GM23338 (cell line): ENCODE measurements around the gene DDAH2. TPM values are rescaled to one million over a fixed set of nuclear protein-coding genes. Genes with fewer than 3 reads are reported as not detected.

Source experiments
- ATAC-seq: fragments of 200-7000 bp; cut with Tn5 transposase; 3 replicates; pipeline ENCODE4 v1.9.1; 2020
- DNase-seq: peaks from one replicate; pipeline ENCODE4 v3.0.0-alpha.2; 2015; ENCODE audit warnings: low spot score
- H2AFZ ChIP-seq: fragments of 200-600 bp; sonication (generic); 2 replicates; pipeline ENCODE4 v1.8.0; 2016; ENCODE audit warnings: antibody characterized with exemption, mild to moderate bottlenecking, moderate library complexity
- H3F3A ChIP-seq: fragments of 200-600 bp; sonication (generic); replicated peaks from 2 replicates; pipeline ENCODE4 v1.8.0; 2017; ENCODE audit warnings: antibody characterized with exemption, mixed run types, low read depth
- H3K27ac ChIP-seq: fragments of 200-600 bp; sonication (generic); 2 replicates; pipeline ENCODE4 v1.6.1; 2016; ENCODE audit warnings: low read depth
- H3K27me3 ChIP-seq: fragments of 200-600 bp; sonication (generic); 2 replicates; pipeline ENCODE4 v1.8.0; 2016; ENCODE audit warnings: mild to moderate bottlenecking, mixed run types, moderate library complexity; ENCODE audit not compliant: insufficient read depth
- H3K36me3 ChIP-seq: fragments of 200-600 bp; sonication (generic); 2 replicates; pipeline ENCODE4 v1.8.0; 2016; ENCODE audit warnings: mild to moderate bottlenecking; ENCODE audit not compliant: insufficient read depth
- H3K4me1 ChIP-seq: fragments of 200-600 bp; sonication (generic); 2 replicates; pipeline ENCODE4 v1.8.0; 2016; ENCODE audit warnings: mild to moderate bottlenecking, moderate library complexity; ENCODE audit not compliant: insufficient read depth
- H3K4me2 ChIP-seq: fragments of 200-600 bp; sonication (generic); 2 replicates; pipeline ENCODE4 v1.7.1; 2017; ENCODE audit warnings: mixed run types
- H3K4me3 ChIP-seq: fragments of 200-600 bp; sonication (generic); 2 replicates; pipeline ENCODE4 v1.6.1; 2016; ENCODE audit warnings: mixed run types
- H3K79me2 ChIP-seq: fragments of 200-600 bp; sonication (generic); replicated peaks from 2 replicates; pipeline ENCODE4 v1.8.0; 2017; ENCODE audit warnings: mild to moderate bottlenecking; ENCODE audit not compliant: insufficient read depth
- H3K9me2 ChIP-seq: fragments of 200-600 bp; sonication (generic); 2 replicates; pipeline ENCODE4 v1.8.0; 2017; ENCODE audit not compliant: insufficient read depth
- H4K20me1 ChIP-seq: fragments of 200-600 bp; sonication (generic); replicated peaks from 2 replicates; pipeline ENCODE4 v1.8.0; 2017; ENCODE audit warnings: mild to moderate bottlenecking; ENCODE audit not compliant: insufficient read depth
- H3K27ac Mint-ChIP-seq: 2 replicates; pipeline ENCODE4 v1.8.0; 2020; ENCODE audit warnings: inconsistent platforms, mild to moderate bottlenecking, moderate library complexity, mixed read lengths
- H3K27me3 Mint-ChIP-seq: 3 replicates; pipeline ENCODE4 v1.8.0; 2022; ENCODE audit warnings: low read depth, mild to moderate bottlenecking, moderate library complexity, mixed read lengths, inconsistent platforms; ENCODE audit not compliant: insufficient read depth, poor library complexity
- H3K36me3 Mint-ChIP-seq: 3 replicates; pipeline ENCODE4 v1.8.0; 2021; ENCODE audit warnings: low read depth, mild to moderate bottlenecking, inconsistent platforms, moderate library complexity, mixed read lengths
- H3K4me1 Mint-ChIP-seq: 3 replicates; pipeline ENCODE4 v1.8.0; 2020; ENCODE audit warnings: mild to moderate bottlenecking, inconsistent platforms, mixed read lengths
- H3K4me3 Mint-ChIP-seq: 3 replicates; pipeline ENCODE4 v1.8.0; 2021; ENCODE audit warnings: moderate library complexity, mild to moderate bottlenecking, inconsistent platforms, mixed read lengths
- H3K9me3 Mint-ChIP-seq: 3 replicates; pipeline ENCODE4 v1.8.0; 2020; ENCODE audit warnings: moderate library complexity, mild to moderate bottlenecking, inconsistent platforms, mixed read lengths
- ETS1 ChIP-seq: IDR thresholded peaks from 2 replicates; pipeline ENCODE4 v1.6.1; 2016; ENCODE audit warnings: antibody characterized with exemption
- EZH2 ChIP-seq: fragments of 200-600 bp; sonication (generic); IDR thresholded peaks from one replicate; pipeline ENCODE4 v1.8.0; 2017; ENCODE audit warnings: antibody characterized with exemption, mild to moderate bottlenecking, low read depth; ENCODE audit not compliant: unreplicated experiment
- polyA plus RNA-seq: library from polyadenylated mRNA; unstranded; fragments of >200 nt; fragmentation: Nextera tagmentation; extraction: Ambion mirVana; gene quantifications from 2 replicates; pipeline ENCODE4 v1.2.1, GENCODE V29; 2016
- total RNA-seq: library from RNA; depleted of rRNA; stranded (reverse); fragments of >200 nt; shearing (Covaris generic); gene quantifications from 2 replicates; pipeline ENCODE4 v1.2.3, GENCODE V29; 2014
- TF ChIP-seq, protein P1 (sequence below), 2 experiments: fragments of 200-600 bp in 1 of 2; sonication (generic) in 1 of 2; conservative IDR thresholded peaks; 2 replicates each; pipeline versions ENCODE4 v1.5.1 to v1.6.1; 2016 to 2017; ENCODE audit warnings: antibody characterized with exemption in 2 of 2, low read depth in 2 of 2, mild to moderate bottlenecking in 2 of 2, moderate library complexity in 1 of 2
- TF ChIP-seq, protein P2 (sequence below): IDR thresholded peaks from one replicate; pipeline ENCODE4 v1.6.1; 2018; ENCODE audit warnings: antibody characterized with exemption; ENCODE audit not compliant: unreplicated experiment

DDAH2 gene
- total and polyA plus RNA-seq, 2 experiments from 2014 or later = 58.7 to 65.1 TPM

- TF ChIP-seq EZH2 = no peak
- no peak for TF ChIP-seq ETS1
Observed at GRCh38 chr6:31758281-31758680, 29.2 kb upstream of the DDAH2 start (continued).

GRCh38 chr6:31752739-31753319 lies 23.7 kb upstream of the DDAH2 start:
- Histone ChIP-seq H3K79me2 (no peaks in the 10 kb centered on the region), H3K9me2 (no peaks in the 10 kb centered on the region), H3F3A (0 out of 2 replicates have a peak, but pooled peaks cover 4% of the 10 kb centered on the region), H3K4me2 (no peak overlapping the region), H2AFZ (no peak overlapping the region), H3K4me3 (no peak overlapping the region), H3K27ac (no peak overlapping the region), H3K36me3 (no peaks in the 10 kb centered on the region), H3K27me3 (no peaks in the 10 kb centered on the region), H3K4me1 (no peaks in the 10 kb centered on the region), H4K20me1 (peaks cover 3% of the 10 kb centered on the region; the same call in 1 of the 2 replicates)
- H3K27ac Mint-ChIP-seq = no peak overlapping the region
- peaks cover 7% of the 10 kb centered on the region; the same call in 2 of the 3 replicates for H3K36me3 Mint-ChIP-seq
- no peaks in the 10 kb centered on the region for H3K4me1 Mint-ChIP-seq
- H3K9me3 Mint-ChIP-seq = no peaks in the 10 kb centered on the region
- ATAC-seq (no peak), DNase-seq (no peak)
- TF ChIP-seq, protein P1, sequence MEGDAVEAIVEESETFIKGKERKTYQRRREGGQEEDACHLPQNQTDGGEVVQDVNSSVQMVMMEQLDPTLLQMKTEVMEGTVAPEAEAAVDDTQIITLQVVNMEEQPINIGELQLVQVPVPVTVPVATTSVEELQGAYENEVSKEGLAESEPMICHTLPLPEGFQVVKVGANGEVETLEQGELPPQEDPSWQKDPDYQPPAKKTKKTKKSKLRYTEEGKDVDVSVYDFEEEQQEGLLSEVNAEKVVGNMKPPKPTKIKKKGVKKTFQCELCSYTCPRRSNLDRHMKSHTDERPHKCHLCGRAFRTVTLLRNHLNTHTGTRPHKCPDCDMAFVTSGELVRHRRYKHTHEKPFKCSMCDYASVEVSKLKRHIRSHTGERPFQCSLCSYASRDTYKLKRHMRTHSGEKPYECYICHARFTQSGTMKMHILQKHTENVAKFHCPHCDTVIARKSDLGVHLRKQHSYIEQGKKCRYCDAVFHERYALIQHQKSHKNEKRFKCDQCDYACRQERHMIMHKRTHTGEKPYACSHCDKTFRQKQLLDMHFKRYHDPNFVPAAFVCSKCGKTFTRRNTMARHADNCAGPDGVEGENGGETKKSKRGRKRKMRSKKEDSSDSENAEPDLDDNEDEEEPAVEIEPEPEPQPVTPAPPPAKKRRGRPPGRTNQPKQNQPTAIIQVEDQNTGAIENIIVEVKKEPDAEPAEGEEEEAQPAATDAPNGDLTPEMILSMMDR (conservative IDR thresholded peaks at IDR 0.05; ENCODE audit: low read depth in 2 of 2) = no peak
- no peak for TF ChIP-seq ETS1
- TF ChIP-seq, protein P2, sequence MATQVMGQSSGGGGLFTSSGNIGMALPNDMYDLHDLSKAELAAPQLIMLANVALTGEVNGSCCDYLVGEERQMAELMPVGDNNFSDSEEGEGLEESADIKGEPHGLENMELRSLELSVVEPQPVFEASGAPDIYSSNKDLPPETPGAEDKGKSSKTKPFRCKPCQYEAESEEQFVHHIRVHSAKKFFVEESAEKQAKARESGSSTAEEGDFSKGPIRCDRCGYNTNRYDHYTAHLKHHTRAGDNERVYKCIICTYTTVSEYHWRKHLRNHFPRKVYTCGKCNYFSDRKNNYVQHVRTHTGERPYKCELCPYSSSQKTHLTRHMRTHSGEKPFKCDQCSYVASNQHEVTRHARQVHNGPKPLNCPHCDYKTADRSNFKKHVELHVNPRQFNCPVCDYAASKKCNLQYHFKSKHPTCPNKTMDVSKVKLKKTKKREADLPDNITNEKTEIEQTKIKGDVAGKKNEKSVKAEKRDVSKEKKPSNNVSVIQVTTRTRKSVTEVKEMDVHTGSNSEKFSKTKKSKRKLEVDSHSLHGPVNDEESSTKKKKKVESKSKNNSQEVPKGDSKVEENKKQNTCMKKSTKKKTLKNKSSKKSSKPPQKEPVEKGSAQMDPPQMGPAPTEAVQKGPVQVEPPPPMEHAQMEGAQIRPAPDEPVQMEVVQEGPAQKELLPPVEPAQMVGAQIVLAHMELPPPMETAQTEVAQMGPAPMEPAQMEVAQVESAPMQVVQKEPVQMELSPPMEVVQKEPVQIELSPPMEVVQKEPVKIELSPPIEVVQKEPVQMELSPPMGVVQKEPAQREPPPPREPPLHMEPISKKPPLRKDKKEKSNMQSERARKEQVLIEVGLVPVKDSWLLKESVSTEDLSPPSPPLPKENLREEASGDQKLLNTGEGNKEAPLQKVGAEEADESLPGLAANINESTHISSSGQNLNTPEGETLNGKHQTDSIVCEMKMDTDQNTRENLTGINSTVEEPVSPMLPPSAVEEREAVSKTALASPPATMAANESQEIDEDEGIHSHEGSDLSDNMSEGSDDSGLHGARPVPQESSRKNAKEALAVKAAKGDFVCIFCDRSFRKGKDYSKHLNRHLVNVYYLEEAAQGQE = no peak
- H3K27me3 Mint-ChIP-seq = peaks cover 7% of the 10 kb centered on the region
- H3K4me3 Mint-ChIP-seq = no peak overlapping the region
